Smooth muscle cell of the umbilical artery (primary cell): ENCODE results near the gene ZNF148. TPM values are rescaled to one million over a fixed set of nuclear protein-coding genes. Genes with fewer than 3 reads are reported as not detected.

Experiments used
- total RNA-seq: library from RNA; depleted of rRNA; stranded (reverse); fragments of >200 nt; gene quantifications from 2 replicates; pipeline ENCODE4 v1.2.3, GENCODE V29; 2014

The ZNF148 gene
- 32.7 and 36.7 TPM in 2 replicates for total RNA-seq

DNA sequence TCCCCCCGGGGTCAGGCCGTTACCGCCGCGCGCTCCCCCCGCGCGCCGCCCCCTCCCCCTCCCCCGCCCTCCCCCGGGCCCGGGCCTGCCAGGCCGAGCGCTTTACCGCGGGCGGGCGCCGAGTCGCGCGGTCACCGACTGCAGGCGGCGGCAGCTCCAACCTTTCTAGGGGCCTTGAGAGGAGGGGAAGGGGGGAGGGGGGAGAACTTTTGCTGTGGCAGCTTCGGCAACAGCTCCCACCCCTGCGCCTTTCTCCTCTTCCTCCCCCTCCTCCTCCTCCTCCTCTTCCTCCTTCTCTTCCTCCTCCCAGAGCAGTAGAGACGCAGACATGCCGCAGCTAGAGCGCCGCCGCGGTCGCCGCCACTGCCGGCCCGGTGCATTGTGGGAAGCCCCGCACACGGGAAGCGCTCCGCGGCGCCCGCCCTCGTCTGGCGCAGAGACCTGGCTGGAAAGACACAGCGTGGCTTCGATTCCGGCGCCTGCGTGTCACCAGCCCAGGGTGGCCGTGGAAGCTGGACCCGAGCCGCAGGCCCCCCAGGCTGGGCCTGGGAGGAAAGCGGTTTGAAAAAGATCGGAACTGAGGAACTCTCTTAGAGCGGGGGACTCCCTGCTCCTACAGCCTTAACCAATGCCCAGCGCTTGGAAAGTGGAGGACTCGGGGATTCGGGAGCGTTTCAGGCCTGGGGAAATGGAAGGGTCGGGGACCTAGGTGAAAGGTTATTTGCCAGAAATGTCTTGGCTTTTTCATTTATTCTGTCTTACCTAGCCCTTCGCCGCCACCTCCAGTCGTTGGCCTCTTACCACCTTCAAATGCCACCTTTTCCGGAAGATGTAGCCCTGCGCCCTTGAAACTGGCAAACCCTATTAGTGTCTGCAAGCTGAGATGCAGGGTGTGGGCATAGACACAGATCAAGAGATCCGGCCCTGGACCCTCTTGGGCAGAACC is at the start of gene ZNF148:
TSS of gene ZNF148 (minus strand) at position 330 of the 946 bp plus-strand sequence. CDS start 61,685 bp downstream, outside the sequence.

GRCh38 chr3:125212509-125213363 is 162.4 kb downstream of the ZNF148 start, which contains the start of gene SLC12A8:
Gene SLC12A8, minus strand, starts transcription at chr3:125212748. Its CDS starts 1,399 bp downstream, at chr3:125211349.

Other genes starting within 250 kb of the ZNF148 start
- gene SLC12A8, start 162.6 kb downstream of the ZNF148 start, total RNA-seq = 33.5 and 226 TPM in 2 replicates
- gene SNX4, start 144.9 kb upstream of the ZNF148 start, total RNA-seq = 26.1 and 28.1 TPM in 2 replicates
- gene OSBPL11, start 220.2 kb upstream of the ZNF148 start, total RNA-seq = 12.5 and 15.8 TPM in 2 replicates